GM19193 (cell line): ENCODE results near the gene TMEM145.

ENCODE experiments used
- POLR2A ChIP-seq: IDR thresholded peaks from 4 replicates; pipeline ENCODE4 v1.6.1; 2011; ENCODE audit not compliant: insufficient read depth, insufficient read length; ENCODE audit errors: extremely low read depth

The TMEM145 gene

GRCh38 chr19:42313096-42313839, at the start of gene TMEM145:
TSS of gene TMEM145 (plus strand) at chr19:42313309. CDS start at chr19:42313377, 68 bp downstream.
- no peak for TF ChIP-seq POLR2A

DNA sequence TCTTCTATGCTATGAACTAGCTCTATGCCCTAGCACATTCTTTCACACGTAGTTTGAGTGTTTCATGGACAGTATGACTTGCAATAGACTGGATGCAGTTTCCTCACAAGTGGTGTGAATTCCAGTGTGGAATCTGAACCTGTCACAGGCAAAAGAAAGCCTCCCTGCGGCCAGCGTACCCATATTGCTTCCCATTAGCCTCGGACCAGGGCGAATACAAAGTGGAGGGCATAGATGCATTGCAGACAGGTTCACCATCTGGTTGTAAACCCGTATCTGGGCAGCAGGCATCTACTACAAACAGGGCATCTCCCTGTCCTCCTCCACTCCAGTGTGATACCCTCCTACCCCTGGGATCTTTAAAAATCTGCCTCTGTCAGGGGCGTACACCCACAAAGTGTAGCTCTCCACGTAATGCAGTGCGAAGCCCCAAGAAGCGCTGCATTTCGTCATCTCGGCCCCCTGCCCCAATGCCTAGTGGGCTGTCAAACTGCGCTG, 45.4 kb upstream of the TMEM145 start:
- TF ChIP-seq POLR2A, result no peak

DNA sequence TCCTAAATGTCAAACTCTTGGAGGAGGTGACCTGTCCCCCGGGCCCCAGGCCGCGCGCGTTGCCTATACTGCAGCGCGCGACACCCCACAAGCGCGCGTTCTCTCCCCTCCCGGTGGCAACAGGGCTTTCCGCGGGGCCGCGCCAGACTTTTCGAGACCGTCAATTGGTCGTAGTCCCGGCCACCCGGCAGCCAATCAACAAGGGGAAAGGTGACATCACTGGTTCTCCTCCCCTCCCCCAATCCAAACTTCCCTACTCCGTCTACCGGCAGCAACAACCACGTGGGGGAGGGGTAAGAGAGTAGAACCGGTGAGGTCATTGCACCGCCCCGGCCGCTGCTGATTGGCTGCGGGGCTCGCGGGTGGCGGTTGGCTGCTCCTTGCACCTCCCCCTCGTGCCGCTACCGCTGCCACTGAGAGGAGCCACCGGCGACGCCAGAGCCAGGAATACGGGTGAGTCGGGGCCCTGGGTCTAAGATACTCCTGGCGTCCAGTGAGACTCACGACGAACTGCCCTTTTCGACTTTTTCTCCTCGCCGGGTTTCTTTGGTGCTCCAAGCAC, 44.9 kb upstream of the TMEM145 start:
- TF ChIP-seq POLR2A, result peak; percentile 55

DNA sequence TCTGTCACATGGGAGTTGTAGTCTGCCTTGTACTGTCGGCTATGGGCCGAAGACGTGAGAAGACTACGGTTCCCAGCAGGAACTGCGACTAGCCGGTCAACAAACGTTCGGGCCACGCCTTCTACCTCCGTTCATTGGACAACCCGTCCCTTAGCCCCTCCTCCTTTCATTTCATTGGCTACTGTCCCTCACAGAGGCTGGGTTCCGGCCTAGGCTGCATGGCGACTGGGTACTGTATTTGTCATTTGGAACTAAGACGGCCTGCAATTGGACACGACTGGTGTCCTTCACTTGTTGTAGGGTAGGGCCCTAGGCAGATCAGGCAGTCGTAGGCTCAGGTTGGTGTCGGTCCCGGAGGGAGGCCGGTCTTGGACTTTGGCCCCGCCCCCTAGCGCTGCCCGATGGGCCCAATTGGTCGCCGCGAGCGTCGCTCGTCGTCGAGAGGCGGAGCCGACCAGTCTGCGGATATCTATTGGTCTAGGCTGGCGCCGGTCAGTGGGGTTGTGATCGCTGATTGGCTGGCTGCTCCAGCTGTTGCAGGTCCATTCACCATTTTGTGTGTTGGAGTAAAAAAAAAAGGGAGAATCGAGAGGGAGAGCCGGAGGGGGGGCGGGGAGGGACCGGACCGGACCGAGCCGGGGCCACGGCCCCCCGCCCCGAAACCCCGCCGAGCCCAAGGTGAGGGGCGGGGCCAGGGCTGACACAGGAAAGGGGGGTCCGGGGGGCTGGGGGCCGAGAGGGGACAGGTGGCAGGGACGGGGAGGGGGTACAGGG, 44.2 kb upstream of the TMEM145 start, which contains the start of gene CIC:
TSS of gene CIC (plus strand) at position 549 of the 774 bp plus-strand sequence. CDS start 2,532 bp downstream, outside the sequence.
- TF ChIP-seq POLR2A, result no peak

DNA sequence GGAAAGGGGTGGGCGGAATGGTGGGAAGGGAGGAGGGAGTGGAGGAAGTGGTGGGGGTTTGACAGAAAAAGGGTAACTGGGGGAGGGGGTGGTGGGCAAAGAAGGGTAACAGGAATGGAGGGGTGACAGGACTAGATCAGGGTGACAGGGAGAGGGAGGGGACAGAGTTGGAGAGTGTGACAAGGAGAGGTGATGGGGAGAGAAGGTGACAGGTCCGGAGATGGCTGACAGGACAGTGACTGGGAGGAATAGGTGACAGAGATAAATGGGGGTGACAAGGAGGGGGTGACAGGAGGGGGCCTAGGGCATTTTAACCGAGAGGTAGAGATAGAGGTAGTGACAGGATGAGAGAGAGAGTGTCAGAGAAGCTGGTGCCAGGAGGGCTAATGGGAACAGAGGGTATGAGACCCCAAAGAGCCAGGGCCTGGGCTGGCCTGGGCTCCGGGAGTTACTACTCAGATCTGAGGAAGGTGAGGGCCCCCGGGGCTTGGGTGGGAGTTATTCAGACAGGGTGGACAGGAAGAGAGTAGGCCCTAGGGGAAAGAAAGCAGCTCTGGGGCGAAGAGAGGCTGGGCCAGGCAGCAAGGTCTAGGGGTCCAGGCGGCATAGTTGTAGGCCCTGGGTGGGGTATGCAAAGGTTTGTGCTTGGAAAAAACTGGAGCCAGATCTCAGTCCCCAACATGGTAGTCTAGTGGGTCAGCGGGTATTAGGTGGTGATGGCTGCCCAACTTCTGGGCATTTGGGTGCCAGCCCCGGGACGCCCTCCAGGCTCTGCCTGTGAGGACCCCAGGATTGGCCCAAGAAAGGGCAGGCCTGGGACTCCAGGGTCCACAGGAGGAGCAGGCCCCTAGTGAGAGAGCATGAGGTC, 43.4 kb upstream of the TMEM145 start:
- no peak for TF ChIP-seq POLR2A

- TF ChIP-seq POLR2A, result peak; percentile 61
Observed at GRCh38 chr19:42270346-42271044, 42.6 kb upstream of the TMEM145 start.

DNA sequence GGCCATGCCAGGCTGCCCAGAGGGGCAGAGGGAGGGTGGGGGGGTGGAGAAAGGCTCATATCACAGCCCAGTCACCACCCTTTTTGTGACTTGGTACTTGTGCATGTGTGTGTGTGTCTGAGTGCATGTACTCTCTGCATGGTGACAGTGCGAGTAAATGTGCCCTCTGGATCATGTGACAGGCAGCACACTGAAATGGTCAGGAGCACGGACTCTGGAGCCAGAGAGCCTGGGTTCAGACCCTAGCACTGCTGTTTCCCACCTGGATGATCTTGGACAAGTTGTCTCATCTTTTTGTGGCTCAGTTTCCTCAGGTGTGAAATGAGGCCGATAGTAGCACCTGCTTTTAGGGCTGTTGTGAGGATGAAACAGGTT, 42.1 kb upstream of the TMEM145 start:
- no peak for TF ChIP-seq POLR2A

- TF ChIP-seq POLR2A, result no peak
Observed at GRCh38 chr19:42271861-42272534, 41.1 kb upstream of the TMEM145 start.

- TF ChIP-seq POLR2A, result no peak
Observed at GRCh38 chr19:42272535-42272897, 40.6 kb upstream of the TMEM145 start.

DNA sequence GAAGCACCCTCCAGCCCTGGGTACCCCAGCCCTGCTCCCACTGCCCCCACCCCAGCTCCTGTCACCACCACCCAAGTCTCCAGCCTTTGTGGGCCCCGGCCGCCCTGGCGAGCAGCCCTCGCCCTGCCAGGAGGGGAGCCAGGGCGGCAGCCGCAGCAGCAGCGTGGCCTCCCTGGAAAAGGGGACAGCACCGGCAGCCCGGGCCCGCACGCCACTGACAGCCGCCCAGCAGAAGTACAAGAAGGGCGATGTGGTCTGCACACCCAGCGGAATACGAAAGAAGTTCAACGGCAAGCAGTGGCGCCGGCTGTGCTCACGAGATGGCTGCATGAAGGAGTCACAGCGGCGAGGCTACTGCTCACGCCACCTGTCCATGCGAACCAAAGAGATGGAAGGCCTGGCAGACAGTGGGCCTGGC, 40.1 kb upstream of the TMEM145 start:
- no peak for TF ChIP-seq POLR2A

GRCh38 chr19:42273407-42274064, 39.6 kb upstream of the TMEM145 start:
- no peak for TF ChIP-seq POLR2A

GRCh38 chr19:42274065-42274682, 38.9 kb upstream of the TMEM145 start:
- no peak for TF ChIP-seq POLR2A

GRCh38 chr19:42275103-42275502, 38.0 kb upstream of the TMEM145 start:
- no peak for TF ChIP-seq POLR2A

- no peak for TF ChIP-seq POLR2A
Observed at GRCh38 chr19:42275517-42275916, 37.6 kb upstream of the TMEM145 start.
